AG04450 (cell line): ENCODE data around the gene ERFL. TPM values are rescaled to one million over a fixed set of nuclear protein-coding genes. Genes with fewer than 3 reads are reported as not detected.

Experiments used
- CTCF ChIA-PET: fragments of 300-600, 350-600 bp; formaldehyde crosslinking; extraction: SDS; loops from one replicate; lab custom pipeline; 2022; ENCODE audit warnings: antibody characterized with exemption, inconsistent platforms; lab: Charles Lee
- POLR2A ChIA-PET: fragments of 350-600 bp; formaldehyde crosslinking; extraction: SDS; loops from one replicate; lab custom pipeline; 2021; ENCODE audit warnings: antibody characterized with exemption, inconsistent platforms; lab: Yijun Ruan, JAX
- DNase-seq: peaks from one replicate; pipeline ENCODE4 v3.0.0-alpha.2; 2011; ENCODE audit warnings: low read depth, low spot score
- H3K27ac ChIP-seq: one replicate; pipeline ENCODE4 v1.5.1; 2012; ENCODE audit warnings: low read depth, low read length, control low read depth
- H3K27me3 ChIP-seq: one replicate; pipeline ENCODE4 v1.6.0; 2012; ENCODE audit warnings: low read length; ENCODE audit not compliant: control insufficient read depth, insufficient read depth
- H3K4me3 ChIP-seq: 2 replicates; pipeline ENCODE4 v1.5.1; 2011; ENCODE audit warnings: mild to moderate bottlenecking, low read depth, low read length, control low read depth
- H3K9me3 ChIP-seq: 2 replicates; pipeline ENCODE4 v1.5.1; 2012; ENCODE audit warnings: low read length; ENCODE audit not compliant: control insufficient read depth, insufficient read depth
- CTCF ChIP-seq: IDR thresholded peaks from 2 replicates; pipeline ENCODE4 v1.5.1; 2011; ENCODE audit warnings: low read depth, low read length, control low read depth, inconsistent platforms
- polyA plus RNA-seq: library from polyadenylated mRNA; depleted of rRNA; stranded (reverse); fragments of >200 nt; gene quantifications from 2 replicates; pipeline ENCODE4 v1.2.3, GENCODE V29; 2011

The ERFL gene
- polyA plus RNA-seq, 1 experiment, result not detected

- peaks cover 2% of the 10 kb centered on the region for H3K27me3 ChIP-seq
- ChIA-PET POLR2A (interaction anchor here (0.6 to 2.2 kb wide), 7 partner anchors 9 to 53 kb away, joined by 3 to 16 read pairs (median 4); partner anchors contain the start of gene RPS19), CTCF (interaction anchor here (1.0 kb wide), 1 partner anchor 11 kb away, joined by 8 read pairs; no protein-coding TSS in a partner anchor)
- H3K9me3 ChIP-seq, result 0 out of 2 replicates have a peak, but pooled peaks cover 4% of the 10 kb centered on the region
- H3K27ac ChIP-seq, result peak overlapping the region; percentile 52
- peak; percentile 92 for DNase-seq
- H3K4me3 ChIP-seq, result peak overlapping the region; percentile 86
- TF ChIP-seq CTCF, result peak; percentile 28; the same call in 1 of the 2 replicates
These were observed 44.2 kb downstream of the ERFL start for GRCh38 chr19:41883821-41884733.

- TF ChIP-seq CTCF, result no peak
- ChIA-PET POLR2A (interaction anchor here (0.9 to 2.2 kb wide), 3 partner anchors 11 to 24 kb away, joined by 3 to 16 read pairs (median 3); partner anchors contain the start of gene RPS19), CTCF (no interaction called here)
- Histone ChIP-seq H3K4me3 (peak overlapping the region; percentile 86), H3K9me3 (0 out of 2 replicates have a peak, but pooled peaks cover 4% of the 10 kb centered on the region), H3K27me3 (peaks cover 7% of the 10 kb centered on the region), H3K27ac (no peak overlapping the region)
- no peak for DNase-seq
These were observed 44.8 kb downstream of the ERFL start for GRCh38 chr19:41883463-41883820.

- Histone ChIP-seq H3K27me3 (peaks cover 14% of the 10 kb centered on the region), H3K9me3 (0 out of 2 replicates have a peak, but pooled peaks cover 4% of the 10 kb centered on the region), H3K27ac (no peak within 1 kb of the TSS), H3K4me3 (peak within 1 kb of the TSS; percentile 86)
- ChIA-PET POLR2A (interaction anchor here (1.3 to 2.2 kb wide), 2 partner anchors 10 to 23 kb away, joined by 3 to 16 read pairs; partner anchors contain the start of gene RPS19), CTCF (no interaction called here)
- no peak for TF ChIP-seq CTCF
- no peak for DNase-seq
These were observed 45.4 kb downstream of the ERFL start, which contains the start of gene ARHGEF1 for GRCh38 chr19:41882568-41883462. ARHGEF1 (plus strand) TSS chr19:41883184; CDS start chr19:41888083, 4,899 bp downstream.

GRCh38 chr19:41880329-41880708 lies 47.9 kb downstream of the ERFL start:
- Histone ChIP-seq H3K27ac (no peak overlapping the region), H3K4me3 (no peak overlapping the region), H3K9me3 (0 out of 2 replicates have a peak, but pooled peaks cover 4% of the 10 kb centered on the region), H3K27me3 (peaks cover 24% of the 10 kb centered on the region)
- CTCF ChIA-PET, result no interaction called here
- DNase-seq, result no peak
- POLR2A ChIA-PET, result no interaction called here
- no peak for TF ChIP-seq CTCF
